ENCODE results near the gene ETV6. TPM values are rescaled to one million over a fixed set of nuclear protein-coding genes. Genes with fewer than 3 reads are reported as not detected.
"Not testable (repeated sequence)": the region's sequence is repeated elsewhere in the genome, so short reads cannot be mapped to it uniquely, and the experiment has no call there.

The ETV6 gene
- total RNA-seq, 3 donors from 2014 or later, result 46.7 to 58.0 (median 57.5) TPM

DNA sequence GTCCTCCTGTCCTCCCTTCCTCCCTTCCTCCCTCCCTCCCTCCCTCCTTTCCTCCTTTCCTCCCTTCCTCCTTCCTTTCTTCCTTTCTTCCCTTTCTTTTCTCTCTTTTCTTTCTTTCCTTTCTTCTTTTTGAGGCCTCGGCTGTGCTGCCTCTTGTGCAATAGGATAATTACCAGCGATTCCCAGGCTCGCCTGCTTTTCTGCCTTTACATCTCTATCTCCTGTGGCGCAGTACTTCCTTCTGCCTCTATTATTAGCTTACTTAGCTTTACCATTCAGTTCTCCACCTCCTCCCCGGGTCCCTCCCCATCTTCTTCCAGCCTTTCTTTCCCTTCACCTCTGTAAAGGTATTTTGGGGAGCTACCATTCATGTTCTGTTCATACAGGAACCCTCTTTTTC is 19.9 kb downstream of the ETV6 start:
- Mint-ChIP-seq H3K9me3 (no peaks in the 10 kb centered on the region), H3K36me3 (ENCODE audit: insufficient read depth) (peaks cover 18% of the 10 kb centered on the region), H3K4me3 (no peak overlapping the region), H3K4me1 (ENCODE audit: low read depth) (peaks cover 73% of the 10 kb centered on the region), H3K27me3 (ENCODE audit: low read depth) (no peaks in the 10 kb centered on the region)
- no peak for DNase-seq
- ATAC-seq, result no peak

DNA sequence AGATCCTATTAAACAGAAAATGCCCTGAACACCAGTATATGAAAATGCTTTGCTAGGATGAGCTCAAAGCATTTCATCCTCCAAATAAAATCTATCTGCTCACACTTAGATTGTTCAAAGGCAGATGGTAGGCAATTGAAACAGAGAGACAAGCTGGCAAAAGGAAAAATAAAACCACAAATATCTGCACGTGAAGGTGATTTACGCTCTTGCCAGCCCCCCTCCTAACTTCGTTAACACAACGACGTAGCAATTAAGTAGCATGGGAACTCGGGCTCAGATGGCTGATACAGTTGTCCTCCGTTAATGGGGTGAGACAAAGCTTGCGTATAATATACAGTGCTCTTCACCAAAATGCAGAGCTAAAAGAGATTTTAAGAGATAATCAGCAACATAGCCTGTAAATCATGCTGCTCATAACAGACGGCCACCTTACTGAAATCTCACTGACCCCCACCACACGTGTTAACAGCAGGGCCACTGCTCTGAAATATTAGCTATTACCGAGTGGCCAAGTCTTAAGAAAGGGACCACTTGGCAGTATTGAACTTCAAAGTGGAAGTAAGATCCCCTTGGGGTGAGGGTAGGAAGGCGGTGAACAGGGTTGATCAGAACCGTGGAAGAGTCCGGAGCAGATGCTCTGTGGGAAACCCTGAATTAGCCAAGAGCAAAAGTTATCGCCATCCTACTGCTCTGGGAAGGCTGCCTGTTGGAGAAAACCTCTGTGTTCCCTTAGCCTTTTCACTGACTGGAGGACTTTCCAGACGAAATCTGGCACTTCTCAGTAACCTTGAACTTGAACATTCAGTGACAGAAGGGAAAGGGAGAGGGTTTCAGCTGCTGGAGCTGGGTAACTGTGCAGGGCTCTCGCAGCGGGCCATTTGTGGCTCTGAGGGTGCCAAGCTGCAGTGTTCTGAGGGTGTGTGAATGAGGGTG is 23.1 kb downstream of the ETV6 start:
- H3K4me3 Mint-ChIP-seq, result no peak overlapping the region

DNA sequence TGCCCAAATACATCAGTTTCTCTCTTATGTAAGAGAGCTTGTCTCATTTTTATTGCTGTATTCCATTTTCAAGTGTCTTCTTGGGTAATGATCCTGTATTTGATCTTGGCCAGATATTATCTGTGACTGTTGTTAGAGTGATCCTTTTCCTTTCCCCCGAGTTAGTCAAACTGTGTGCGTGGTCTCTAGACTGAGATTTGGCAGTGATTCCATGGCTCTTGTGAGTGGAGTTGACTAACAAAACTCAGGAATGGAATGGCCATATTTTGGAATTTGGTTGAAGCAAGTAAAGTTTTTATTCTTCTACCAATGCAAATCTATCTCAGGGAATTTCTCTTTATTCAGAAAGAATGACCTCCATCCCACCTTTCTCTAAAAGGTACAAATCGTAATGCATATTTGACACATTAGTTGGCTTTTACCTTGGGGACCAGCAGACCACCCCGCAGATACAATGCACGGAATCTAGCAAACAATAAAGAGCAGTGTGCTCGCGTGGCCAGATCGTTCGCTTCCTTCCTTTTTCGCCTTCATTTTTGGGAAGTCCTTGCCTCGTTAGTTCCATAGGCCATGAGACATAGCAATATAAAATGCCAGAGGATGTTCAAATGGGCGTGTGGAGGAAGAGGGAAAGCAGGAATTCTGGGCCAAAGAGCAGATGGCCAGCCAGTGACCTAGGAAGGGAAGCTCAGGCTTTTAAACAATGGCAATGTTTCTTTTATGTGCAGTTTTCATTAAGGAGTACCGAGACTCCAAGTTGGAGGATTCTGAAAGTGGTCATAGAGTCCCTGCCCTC is 24.4 kb downstream of the ETV6 start:
- Mint-ChIP-seq H3K36me3 (ENCODE audit: insufficient read depth) (peaks cover 22% of the 10 kb centered on the region), H3K4me1 (ENCODE audit: low read depth) (peaks cover 78% of the 10 kb centered on the region), H3K27me3 (ENCODE audit: low read depth) (no peaks in the 10 kb centered on the region), H3K4me3 (no peak overlapping the region), H3K9me3 (no peaks in the 10 kb centered on the region)
- no peak for DNase-seq
- ATAC-seq, result no peak

More for the DNA sequence above, 23.1 kb downstream of the ETV6 start:
- Mint-ChIP-seq H3K4me1 (ENCODE audit: low read depth) (peaks cover 80% of the 10 kb centered on the region), H3K36me3 (ENCODE audit: insufficient read depth) (peaks cover 15% of the 10 kb centered on the region), H3K9me3 (no peaks in the 10 kb centered on the region), H3K27me3 (ENCODE audit: low read depth) (no peaks in the 10 kb centered on the region)
- ATAC-seq, result no peak
- DNase-seq, result no peak

DNA sequence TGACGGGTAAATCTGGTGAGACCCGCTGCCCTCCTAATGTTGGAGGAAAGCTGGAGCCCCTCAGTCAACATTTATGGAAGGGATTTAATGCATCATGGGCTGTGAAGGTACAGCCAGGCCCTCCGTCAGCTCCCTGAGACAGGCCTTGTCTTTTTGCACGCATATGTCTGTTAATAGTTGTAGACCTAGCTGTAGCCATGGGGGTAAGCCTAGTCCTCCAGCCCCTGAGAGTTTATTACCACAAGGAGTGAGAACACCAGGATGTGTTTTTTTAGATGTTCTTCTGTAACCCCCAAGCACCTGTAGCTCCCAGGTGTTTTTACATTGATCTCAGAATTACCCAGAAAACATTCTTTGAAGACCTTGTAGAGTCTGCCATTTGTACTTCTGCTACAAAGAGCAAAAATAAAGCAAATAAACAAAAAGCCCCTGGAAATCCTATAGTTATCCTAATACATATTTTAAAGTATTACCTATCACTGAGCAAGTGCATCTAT is 25.5 kb downstream of the ETV6 start:
- no peaks in the 10 kb centered on the region for H3K9me3 Mint-ChIP-seq
- peaks cover 74% of the 10 kb centered on the region for H3K4me1 Mint-ChIP-seq (ENCODE audit: low read depth)
- no peak for DNase-seq
- H3K36me3 Mint-ChIP-seq (ENCODE audit: insufficient read depth), result peaks cover 20% of the 10 kb centered on the region
- H3K27me3 Mint-ChIP-seq (ENCODE audit: low read depth), result no peaks in the 10 kb centered on the region
- H3K4me3 Mint-ChIP-seq, result no peak overlapping the region
- ATAC-seq, result no peak

DNA sequence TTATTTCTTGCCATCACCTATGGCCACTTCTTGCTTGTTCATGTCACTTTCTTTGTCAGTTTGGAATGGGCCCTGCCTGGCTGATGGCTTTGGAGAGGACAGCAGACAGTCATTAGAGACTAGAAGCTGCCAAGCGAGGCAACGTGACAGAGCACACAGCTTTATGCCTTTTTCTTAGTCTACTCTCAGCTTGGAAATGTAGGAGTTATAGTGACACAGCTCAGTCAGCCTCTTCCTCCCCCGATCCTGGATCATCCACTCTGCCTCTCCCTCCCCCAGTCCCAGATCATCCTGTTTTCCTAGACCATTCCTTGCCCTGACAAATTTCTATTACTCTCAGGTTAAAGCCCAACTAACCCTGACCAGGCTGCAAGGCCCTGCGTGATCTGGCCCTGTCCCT is 26.6 kb downstream of the ETV6 start:
- peaks cover 70% of the 10 kb centered on the region for H3K4me1 Mint-ChIP-seq (ENCODE audit: low read depth)
- H3K36me3 Mint-ChIP-seq (ENCODE audit: insufficient read depth), result peaks cover 18% of the 10 kb centered on the region
- no peak overlapping the region for H3K4me3 Mint-ChIP-seq
- H3K27me3 Mint-ChIP-seq (ENCODE audit: low read depth), result no peaks in the 10 kb centered on the region
- ATAC-seq, result no peak
- H3K9me3 Mint-ChIP-seq, result no peaks in the 10 kb centered on the region
- no peak for DNase-seq

DNA sequence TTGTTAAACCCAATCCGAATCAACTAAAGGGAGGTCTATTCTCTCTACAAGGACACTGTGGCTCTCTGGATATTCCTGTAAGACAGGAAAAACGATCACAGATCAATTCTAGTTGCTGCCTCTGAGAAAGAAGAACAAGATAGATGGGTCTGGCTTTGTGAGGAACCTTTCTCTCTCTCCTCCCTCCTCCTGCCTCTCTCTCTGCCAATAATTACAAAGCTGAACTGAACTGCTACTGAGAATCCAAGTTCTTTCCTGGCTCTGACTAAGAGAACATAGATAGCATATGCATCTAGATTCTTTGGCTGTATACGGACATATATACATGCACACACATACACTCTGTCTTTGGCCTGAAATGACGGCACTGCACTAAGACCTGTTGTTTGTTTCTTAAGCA is 27.6 kb downstream of the ETV6 start:
- Mint-ChIP-seq H3K9me3 (no peaks in the 10 kb centered on the region), H3K4me1 (ENCODE audit: low read depth) (peaks cover 63% of the 10 kb centered on the region), H3K27me3 (ENCODE audit: low read depth) (no peaks in the 10 kb centered on the region), H3K4me3 (no peak overlapping the region), H3K36me3 (ENCODE audit: insufficient read depth) (peaks cover 22% of the 10 kb centered on the region)
- no peak for ATAC-seq
- no peak for DNase-seq

DNA sequence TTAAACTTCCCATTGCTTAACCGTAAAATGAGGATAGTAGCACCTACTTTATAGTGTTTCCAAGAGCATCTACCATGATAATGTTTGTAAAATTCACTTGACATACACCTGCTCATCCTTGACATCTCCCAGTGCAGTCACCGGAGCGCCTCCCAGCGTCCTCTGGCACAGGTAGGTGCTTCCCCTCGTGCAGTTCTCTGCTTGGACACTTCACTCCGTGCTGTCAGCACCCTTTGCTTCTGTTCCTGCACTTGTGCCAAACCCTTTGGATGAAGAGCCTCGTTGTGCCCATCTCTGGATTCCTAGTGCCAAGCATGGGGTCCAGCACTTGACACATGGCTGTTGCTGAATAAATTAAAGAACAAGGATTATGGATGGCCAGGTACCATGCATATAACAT is 28.3 kb downstream of the ETV6 start:
- H3K36me3 Mint-ChIP-seq (ENCODE audit: insufficient read depth), result peaks cover 27% of the 10 kb centered on the region
- DNase-seq (no peak), ATAC-seq (no peak)
- no peaks in the 10 kb centered on the region for H3K27me3 Mint-ChIP-seq (ENCODE audit: low read depth)
- peaks cover 63% of the 10 kb centered on the region for H3K4me1 Mint-ChIP-seq (ENCODE audit: low read depth)
- no peak overlapping the region for H3K4me3 Mint-ChIP-seq
- H3K9me3 Mint-ChIP-seq, result no peaks in the 10 kb centered on the region

DNA sequence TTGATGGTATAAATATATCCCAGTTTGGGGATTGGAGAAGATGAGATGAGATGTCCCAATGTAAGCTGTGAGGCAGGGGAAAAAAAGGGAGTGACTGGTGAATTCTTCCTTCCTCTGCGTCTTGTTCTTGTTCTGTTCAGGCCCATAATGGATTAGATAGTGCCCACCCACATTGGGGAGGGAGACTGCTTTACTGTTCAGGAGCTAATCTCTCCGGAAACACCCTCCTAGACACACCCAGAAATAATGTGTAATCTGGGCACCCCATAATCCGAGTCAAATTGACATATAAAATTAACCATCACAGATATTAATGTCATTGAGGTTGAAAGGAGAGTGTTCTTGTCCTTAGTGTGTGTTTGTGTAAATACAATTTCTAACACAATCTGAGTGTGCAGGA is 29.3 kb downstream of the ETV6 start:
- no peak overlapping the region for H3K4me3 Mint-ChIP-seq
- ATAC-seq, result no peak
- H3K27me3 Mint-ChIP-seq (ENCODE audit: low read depth), result no peaks in the 10 kb centered on the region
- no peaks in the 10 kb centered on the region for H3K9me3 Mint-ChIP-seq
- peaks cover 61% of the 10 kb centered on the region for H3K4me1 Mint-ChIP-seq (ENCODE audit: low read depth)
- peaks cover 31% of the 10 kb centered on the region for H3K36me3 Mint-ChIP-seq (ENCODE audit: insufficient read depth)
- DNase-seq, result no peak

DNA sequence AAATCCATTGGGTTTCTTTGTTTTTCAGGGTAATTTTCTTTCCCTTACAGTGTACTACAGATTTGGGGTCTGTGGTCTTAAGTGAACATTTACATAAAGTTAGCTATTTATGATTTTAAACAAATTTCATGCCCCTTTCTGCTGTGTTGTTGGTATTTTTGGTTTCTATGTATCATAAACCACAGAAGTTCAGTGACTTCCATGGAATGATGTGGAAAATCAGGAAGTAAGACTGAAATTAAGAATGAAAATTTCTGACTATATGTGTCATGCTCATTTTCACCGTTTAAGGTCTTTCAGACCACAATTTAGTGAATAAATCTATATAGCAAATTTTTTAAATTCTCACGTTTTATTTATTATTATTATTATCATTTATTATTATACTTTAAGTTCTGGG is 31.7 kb downstream of the ETV6 start:
- DNase-seq (no peak), ATAC-seq (no peak)
- Mint-ChIP-seq H3K36me3 (ENCODE audit: insufficient read depth) (peaks cover 30% of the 10 kb centered on the region), H3K4me3 (no peak overlapping the region), H3K4me1 (ENCODE audit: low read depth) (peaks cover 57% of the 10 kb centered on the region), H3K9me3 (no peaks in the 10 kb centered on the region), H3K27me3 (ENCODE audit: low read depth) (no peaks in the 10 kb centered on the region)

DNA sequence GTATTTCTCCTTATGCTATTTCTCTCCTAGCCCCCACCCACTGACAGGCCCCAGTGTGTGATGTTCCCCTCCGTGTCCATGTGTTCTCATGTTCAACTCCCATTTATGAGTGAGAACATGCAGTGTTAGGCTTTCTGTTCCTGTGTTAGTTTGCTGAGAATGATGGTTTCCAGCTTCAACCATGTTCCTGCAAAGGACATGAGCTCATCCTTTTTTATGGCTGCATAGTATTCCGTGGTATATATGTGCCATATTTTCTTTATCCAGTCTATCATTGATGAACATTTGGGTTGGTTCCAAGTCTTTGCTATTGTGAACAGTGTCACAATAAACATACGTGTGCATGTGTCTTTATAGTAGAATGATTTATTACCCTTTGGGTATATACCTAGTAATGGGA is 32.2 kb downstream of the ETV6 start:
- H3K9me3 Mint-ChIP-seq; DNase-seq; H3K4me3 Mint-ChIP-seq; ATAC-seq; H3K27me3 Mint-ChIP-seq (ENCODE audit: low read depth): not testable (repeated sequence)
- peaks cover 27% of the 10 kb centered on the region for H3K36me3 Mint-ChIP-seq (ENCODE audit: insufficient read depth)
- peaks cover 53% of the 10 kb centered on the region for H3K4me1 Mint-ChIP-seq (ENCODE audit: low read depth)

DNA sequence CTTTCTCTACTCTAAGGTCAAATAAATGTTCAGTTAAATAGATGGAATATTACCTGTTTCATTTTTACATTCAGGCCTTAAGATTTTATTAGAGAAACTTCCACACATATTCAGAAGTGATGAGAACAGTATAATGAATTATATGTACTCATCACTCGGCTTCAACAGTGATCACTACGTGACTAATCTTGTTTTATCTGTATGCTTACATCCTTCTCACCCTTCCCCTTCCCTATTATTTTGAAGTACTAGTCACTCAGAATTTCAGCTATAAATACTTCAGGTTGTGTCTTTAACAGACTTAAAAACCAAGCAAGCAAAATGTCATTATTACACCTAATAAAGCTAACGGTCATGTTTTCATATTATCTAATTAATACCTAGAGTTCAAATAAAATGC is 34.9 kb downstream of the ETV6 start:
- Mint-ChIP-seq H3K4me3 (no peak overlapping the region), H3K9me3 (no peaks in the 10 kb centered on the region), H3K36me3 (ENCODE audit: insufficient read depth) (peaks cover 15% of the 10 kb centered on the region), H3K4me1 (ENCODE audit: low read depth) (peaks cover 38% of the 10 kb centered on the region), H3K27me3 (ENCODE audit: low read depth) (no peaks in the 10 kb centered on the region)
- no peak for DNase-seq
- ATAC-seq, result no peak

DNA sequence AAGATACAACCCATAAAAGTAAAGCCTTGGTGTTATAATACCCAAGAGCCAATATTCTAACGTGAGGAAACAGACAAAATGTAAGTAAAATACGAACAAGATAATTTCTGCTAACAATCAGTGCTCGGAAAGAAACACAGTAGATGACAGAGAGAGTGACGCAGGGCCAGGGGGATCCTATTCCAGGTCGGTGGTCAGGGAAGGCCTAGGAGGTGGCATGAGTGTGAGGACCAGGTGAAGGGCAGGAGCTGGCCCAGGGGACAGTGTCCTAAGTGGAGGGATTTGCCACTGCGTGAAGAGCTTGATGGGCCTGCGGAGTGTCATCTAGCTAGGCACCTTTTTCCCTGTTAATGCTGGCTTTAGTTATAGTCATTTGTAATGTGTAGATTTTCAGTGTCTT is 35.3 kb downstream of the ETV6 start:
- ATAC-seq (no peak), DNase-seq (no peak)
- H3K4me1 Mint-ChIP-seq (ENCODE audit: low read depth), result peaks cover 37% of the 10 kb centered on the region

DNA sequence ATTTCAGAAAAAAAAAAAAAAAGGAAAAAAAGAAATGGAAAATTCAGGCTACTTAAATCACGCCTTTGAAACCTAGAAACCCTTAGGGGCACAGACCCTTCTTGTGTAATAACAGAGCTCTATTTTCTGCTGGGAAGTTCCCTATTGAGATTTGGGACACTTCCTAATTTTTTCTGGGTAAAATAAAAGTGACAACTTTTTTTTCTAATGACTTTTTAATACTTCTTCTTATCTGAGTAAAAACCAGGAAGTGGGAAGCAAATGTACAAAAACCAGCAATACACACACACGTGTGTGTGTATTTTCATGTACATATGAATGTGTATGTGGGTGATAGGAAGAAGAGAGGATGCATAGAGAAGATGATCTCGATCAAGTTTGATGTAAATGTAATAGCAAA is 35.8 kb downstream of the ETV6 start:
- DNase-seq, result no peak
- no peak overlapping the region for H3K4me3 Mint-ChIP-seq
- H3K27me3 Mint-ChIP-seq (ENCODE audit: low read depth), result no peaks in the 10 kb centered on the region
- peaks cover 18% of the 10 kb centered on the region for H3K36me3 Mint-ChIP-seq (ENCODE audit: insufficient read depth)
- H3K9me3 Mint-ChIP-seq, result no peaks in the 10 kb centered on the region
- ATAC-seq, result no peak
- peaks cover 42% of the 10 kb centered on the region for H3K4me1 Mint-ChIP-seq (ENCODE audit: low read depth)

More for the DNA sequence above, 35.3 kb downstream of the ETV6 start:
- Mint-ChIP-seq H3K4me3 (no peak overlapping the region), H3K27me3 (ENCODE audit: low read depth) (no peaks in the 10 kb centered on the region), H3K9me3 (no peaks in the 10 kb centered on the region), H3K36me3 (ENCODE audit: insufficient read depth) (peaks cover 15% of the 10 kb centered on the region)

DNA sequence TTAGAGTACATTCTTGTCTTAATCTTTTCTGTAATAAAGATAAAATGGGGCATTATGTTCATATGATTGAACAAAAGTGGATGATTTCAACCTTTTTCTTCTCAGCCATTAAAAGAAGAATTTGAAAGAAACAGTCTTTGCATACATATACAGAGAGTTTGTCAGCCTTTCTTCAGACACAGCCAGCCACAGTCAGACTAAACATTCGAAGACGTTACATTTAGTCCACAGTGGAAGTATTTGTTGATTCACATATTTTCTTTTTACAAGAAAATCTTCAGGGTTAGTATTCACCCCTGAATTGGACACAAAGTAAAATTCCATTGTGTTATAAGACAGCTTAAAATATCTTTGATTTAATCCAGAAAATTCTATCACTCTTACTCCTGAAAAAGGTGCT is 36.2 kb downstream of the ETV6 start:
- H3K36me3 Mint-ChIP-seq (ENCODE audit: insufficient read depth), result peaks cover 21% of the 10 kb centered on the region
- H3K4me3 Mint-ChIP-seq, result no peak overlapping the region
- peaks cover 43% of the 10 kb centered on the region for H3K4me1 Mint-ChIP-seq (ENCODE audit: low read depth)
- DNase-seq (no peak), ATAC-seq (no peak)
- no peaks in the 10 kb centered on the region for H3K9me3 Mint-ChIP-seq
- H3K27me3 Mint-ChIP-seq (ENCODE audit: low read depth), result no peaks in the 10 kb centered on the region
